Esophagus muscularis mucosa (tissue), 4 donors: Measurements from ENCODE around the gene PLBD2.

Experiments
- EP300 ChIP-seq: sonication (generic); formaldehyde crosslinking; IDR thresholded peaks from one replicate; pipeline ENCODE4 v1.6.1; 2017; ENCODE audit warnings: antibody characterized with exemption
- POLR2A ChIP-seq: fragments of 450-650 bp; IDR thresholded peaks from one replicate; pipeline ENCODE4 v1.6.1; 2017; ENCODE audit warnings: antibody characterized with exemption, moderate library complexity, mild to moderate bottlenecking, low read depth
- POLR2AphosphoS5 ChIP-seq, 2 donors: sonication (generic); formaldehyde crosslinking; IDR thresholded peaks; one replicate each; pipeline ENCODE4 v1.6.1; 2017; ENCODE audit warnings: antibody characterized with exemption in 2 of 2
- TF ChIP-seq, protein P1 (sequence below), 3 experiments: fragments of 200-600 bp in 2 of 3; fragments of 450-650 bp in 1 of 3; sonication (generic) in 2 of 3; IDR thresholded peaks; one replicate each; pipeline ENCODE4 v1.5.1; 2017 to 2019; ENCODE audit warnings: antibody characterized with exemption in 3 of 3, mild to moderate bottlenecking in 2 of 3, moderate library complexity in 1 of 3

DNA sequence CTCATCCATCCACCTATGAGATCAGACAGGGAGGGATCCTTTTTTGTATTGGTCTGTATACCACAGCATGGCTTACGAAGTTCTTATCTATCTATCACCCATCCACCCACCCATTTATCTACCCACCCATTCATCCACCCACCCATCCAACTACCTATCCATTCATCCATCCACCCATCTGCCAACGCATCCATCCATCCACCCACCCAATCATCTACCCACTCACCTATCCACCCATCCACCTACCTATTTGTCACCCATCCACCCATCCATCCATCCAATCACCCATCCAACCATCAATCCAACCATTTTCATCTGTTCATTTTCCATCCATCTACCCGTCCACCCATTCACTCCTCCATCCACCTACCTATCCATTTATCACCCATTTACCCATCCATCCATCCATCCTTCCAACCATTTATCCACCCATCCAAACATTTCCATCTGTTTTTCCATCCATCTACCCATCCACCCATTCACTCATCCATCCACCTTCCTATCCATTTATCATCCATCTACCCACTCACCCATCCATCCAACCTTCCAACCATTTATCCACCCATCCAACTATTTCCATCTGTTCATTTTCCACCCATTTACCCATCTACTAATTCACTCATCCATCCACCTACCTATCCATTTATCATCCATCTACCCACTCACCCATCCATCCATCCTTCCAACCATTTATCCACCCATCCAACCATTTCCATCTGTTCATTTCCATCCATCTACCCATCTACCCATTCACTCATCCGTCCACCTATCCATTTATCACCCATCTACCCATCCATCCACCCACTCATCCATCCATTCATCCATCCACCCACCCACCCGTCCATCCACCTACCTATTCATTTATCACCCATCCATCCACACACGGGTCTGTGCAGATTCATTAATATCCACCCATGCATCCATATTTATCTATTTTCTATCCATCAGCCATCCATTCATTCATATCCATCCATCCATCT is 32.0 kb downstream of the PLBD2 start:
- TF ChIP-seq, protein P1, sequence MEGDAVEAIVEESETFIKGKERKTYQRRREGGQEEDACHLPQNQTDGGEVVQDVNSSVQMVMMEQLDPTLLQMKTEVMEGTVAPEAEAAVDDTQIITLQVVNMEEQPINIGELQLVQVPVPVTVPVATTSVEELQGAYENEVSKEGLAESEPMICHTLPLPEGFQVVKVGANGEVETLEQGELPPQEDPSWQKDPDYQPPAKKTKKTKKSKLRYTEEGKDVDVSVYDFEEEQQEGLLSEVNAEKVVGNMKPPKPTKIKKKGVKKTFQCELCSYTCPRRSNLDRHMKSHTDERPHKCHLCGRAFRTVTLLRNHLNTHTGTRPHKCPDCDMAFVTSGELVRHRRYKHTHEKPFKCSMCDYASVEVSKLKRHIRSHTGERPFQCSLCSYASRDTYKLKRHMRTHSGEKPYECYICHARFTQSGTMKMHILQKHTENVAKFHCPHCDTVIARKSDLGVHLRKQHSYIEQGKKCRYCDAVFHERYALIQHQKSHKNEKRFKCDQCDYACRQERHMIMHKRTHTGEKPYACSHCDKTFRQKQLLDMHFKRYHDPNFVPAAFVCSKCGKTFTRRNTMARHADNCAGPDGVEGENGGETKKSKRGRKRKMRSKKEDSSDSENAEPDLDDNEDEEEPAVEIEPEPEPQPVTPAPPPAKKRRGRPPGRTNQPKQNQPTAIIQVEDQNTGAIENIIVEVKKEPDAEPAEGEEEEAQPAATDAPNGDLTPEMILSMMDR (IDR thresholded peaks at IDR 0.05): no peak
- TF ChIP-seq POLR2A: no peak
- no peak for TF ChIP-seq EP300
- no peak for TF ChIP-seq POLR2AphosphoS5 (IDR thresholded peaks at IDR 0.05)
